Measurements from ENCODE around the gene DLGAP1.

DLGAP1 gene

GRCh38 chr18:3921826-3922225 is 533.3 kb downstream of the DLGAP1 start:
- no peak for DNase-seq (ENCODE audit: extremely low spot score)
- POLR2A ChIA-PET: no interaction called here
- CTCF ChIA-PET: no interaction called here
- TF ChIP-seq ELF4 (IDR thresholded peaks at IDR 0.05) (no peak), ZNF384 (IDR thresholded peaks at IDR 0.05) (no peak), FOXA1 (IDR thresholded peaks at IDR 0.05) (no peak), TARDBP (IDR thresholded peaks at IDR 0.05) (no peak), NFRKB (IDR thresholded peaks at IDR 0.05) (no peak), LEF1 (IDR thresholded peaks at IDR 0.05; ENCODE audit: borderline replicate concordance) (no peak), ARNT (IDR thresholded peaks at IDR 0.05) (no peak), L3MBTL2 (conservative IDR thresholded peaks at IDR 0.05) (no peak), PKNOX1 (IDR thresholded peaks at IDR 0.05) (no peak), HDGF (IDR thresholded peaks at IDR 0.05; ENCODE audit: borderline replicate concordance) (no peak), FOXK2 (IDR thresholded peaks at IDR 0.05) (no peak), SUZ12 (IDR thresholded peaks at IDR 0.05) (no peak), BHLHE40 (IDR thresholded peaks at IDR 0.05; ENCODE audit: borderline replicate concordance) (no peak), CTBP1 (IDR thresholded peaks at IDR 0.05; ENCODE audit: borderline replicate concordance) (no peak), FOXM1 (IDR thresholded peaks at IDR 0.05; ENCODE audit: borderline replicate concordance) (no peak)

- ChIA-PET POLR2A (no interaction called here), CTCF (no interaction called here)
These were observed 534.3 kb downstream of the DLGAP1 start for GRCh38 chr18:3920832-3921231.

GRCh38 chr18:3919396-3920061 is 535.6 kb downstream of the DLGAP1 start:
- ChIA-PET CTCF (no interaction called here), POLR2A (no interaction called here)
- no peak for DNase-seq (ENCODE audit: extremely low spot score)
- TF ChIP-seq SUZ12 (IDR thresholded peaks at IDR 0.05): no peak
- TF ChIP-seq PKNOX1 (IDR thresholded peaks at IDR 0.05): no peak
- no peak for TF ChIP-seq BHLHE40 (IDR thresholded peaks at IDR 0.05; ENCODE audit: borderline replicate concordance)
- TF ChIP-seq TARDBP (IDR thresholded peaks at IDR 0.05): no peak
- TF ChIP-seq LEF1 (IDR thresholded peaks at IDR 0.05; ENCODE audit: borderline replicate concordance): no peak
- no peak for TF ChIP-seq FOXK2 (IDR thresholded peaks at IDR 0.05)
- TF ChIP-seq HDGF (IDR thresholded peaks at IDR 0.05; ENCODE audit: borderline replicate concordance): no peak
- no peak for TF ChIP-seq SP1 (IDR thresholded peaks at IDR 0.05)
- no peak for TF ChIP-seq ELF4 (IDR thresholded peaks at IDR 0.05)
- TF ChIP-seq L3MBTL2 (conservative IDR thresholded peaks at IDR 0.05): no peak
- TF ChIP-seq FOXA1 (IDR thresholded peaks at IDR 0.05): no peak
- TF ChIP-seq ZNF384 (IDR thresholded peaks at IDR 0.05): no peak
- no peak for TF ChIP-seq FOXM1 (IDR thresholded peaks at IDR 0.05; ENCODE audit: borderline replicate concordance)
- TF ChIP-seq CTBP1 (IDR thresholded peaks at IDR 0.05; ENCODE audit: borderline replicate concordance): no peak
- TF ChIP-seq ARNT (IDR thresholded peaks at IDR 0.05): no peak
- no peak for TF ChIP-seq NFRKB (IDR thresholded peaks at IDR 0.05)

More at GRCh38 chr18:3920832-3921231, 534.3 kb downstream of the DLGAP1 start:
- no peak for TF ChIP-seq ARNT (IDR thresholded peaks at IDR 0.05)
- TF ChIP-seq TARDBP (IDR thresholded peaks at IDR 0.05): no peak
- TF ChIP-seq SUZ12 (IDR thresholded peaks at IDR 0.05): no peak
- TF ChIP-seq HDGF (IDR thresholded peaks at IDR 0.05; ENCODE audit: borderline replicate concordance): no peak
- TF ChIP-seq ZNF384 (IDR thresholded peaks at IDR 0.05): no peak
- no peak for TF ChIP-seq FOXK2 (IDR thresholded peaks at IDR 0.05)
- no peak for TF ChIP-seq FOXM1 (IDR thresholded peaks at IDR 0.05; ENCODE audit: borderline replicate concordance)
- no peak for TF ChIP-seq LEF1 (IDR thresholded peaks at IDR 0.05; ENCODE audit: borderline replicate concordance)
- TF ChIP-seq NFRKB (IDR thresholded peaks at IDR 0.05): no peak
- no peak for TF ChIP-seq FOXA1 (IDR thresholded peaks at IDR 0.05)
- TF ChIP-seq CTBP1 (IDR thresholded peaks at IDR 0.05; ENCODE audit: borderline replicate concordance): no peak
- no peak for TF ChIP-seq L3MBTL2 (conservative IDR thresholded peaks at IDR 0.05)
- no peak for TF ChIP-seq BHLHE40 (IDR thresholded peaks at IDR 0.05; ENCODE audit: borderline replicate concordance)
- no peak for TF ChIP-seq ELF4 (IDR thresholded peaks at IDR 0.05)
- no peak for TF ChIP-seq PKNOX1 (IDR thresholded peaks at IDR 0.05)
- TF ChIP-seq SP1 (IDR thresholded peaks at IDR 0.05): no peak
- no peak for DNase-seq (ENCODE audit: extremely low spot score)

GRCh38 chr18:3916082-3916481 is 539.0 kb downstream of the DLGAP1 start:
- CTCF ChIA-PET: interaction anchor here (0.6 kb wide), 1 partner anchor 15 kb away, joined by 3 read pairs; no protein-coding TSS in a partner anchor
- TF ChIP-seq SP1 (IDR thresholded peaks at IDR 0.05) (no peak), TARDBP (IDR thresholded peaks at IDR 0.05) (no peak), FOXK2 (IDR thresholded peaks at IDR 0.05) (no peak), FOXA1 (IDR thresholded peaks at IDR 0.05) (no peak), CTBP1 (IDR thresholded peaks at IDR 0.05; ENCODE audit: borderline replicate concordance) (no peak), FOXM1 (IDR thresholded peaks at IDR 0.05; ENCODE audit: borderline replicate concordance) (no peak), ARNT (IDR thresholded peaks at IDR 0.05) (no peak), ELF4 (IDR thresholded peaks at IDR 0.05) (no peak), PKNOX1 (IDR thresholded peaks at IDR 0.05) (no peak), NFRKB (IDR thresholded peaks at IDR 0.05) (no peak), HDGF (IDR thresholded peaks at IDR 0.05; ENCODE audit: borderline replicate concordance) (no peak), BHLHE40 (IDR thresholded peaks at IDR 0.05; ENCODE audit: borderline replicate concordance) (no peak), L3MBTL2 (conservative IDR thresholded peaks at IDR 0.05) (no peak), LEF1 (IDR thresholded peaks at IDR 0.05; ENCODE audit: borderline replicate concordance) (no peak), ZNF384 (IDR thresholded peaks at IDR 0.05) (no peak), SUZ12 (IDR thresholded peaks at IDR 0.05) (no peak)

More at GRCh38 chr18:3916082-3916481, 539.0 kb downstream of the DLGAP1 start:
- POLR2A ChIA-PET: no interaction called here
- no peak for DNase-seq (ENCODE audit: extremely low spot score)
